LoVo (cell line): ENCODE results near the gene DHCR7.

Experiments
- DNase-seq: peaks from one replicate; pipeline ENCODE4 v3.0.0-alpha.2; 2016; ENCODE audit warnings: low spot score

DHCR7 gene

GRCh38 chr11:71408826-71409225 lies 39.4 kb downstream of the DHCR7 start:
- DNase-seq, result no peak

- no peak for DNase-seq
Observed at GRCh38 chr11:71407356-71407755, 40.8 kb downstream of the DHCR7 start.

GRCh38 chr11:71406681-71407080 lies 41.5 kb downstream of the DHCR7 start:
- DNase-seq, result no peak

GRCh38 chr11:71404209-71404608 lies 44.0 kb downstream of the DHCR7 start:
- DNase-seq, result no peak

- DNase-seq, result no peak
Observed at GRCh38 chr11:71402878-71403277, 45.3 kb downstream of the DHCR7 start.

GRCh38 chr11:71400216-71400615 lies 48.0 kb downstream of the DHCR7 start:
- no peak for DNase-seq

GRCh38 chr11:71399341-71399740 lies 48.9 kb downstream of the DHCR7 start:
- no peak for DNase-seq

GRCh38 chr11:71397961-71398360 lies 50.2 kb downstream of the DHCR7 start:
- DNase-seq, result no peak

GRCh38 chr11:71397331-71397860 lies 50.8 kb downstream of the DHCR7 start:
- DNase-seq, result no peak

- peak; percentile 27 for DNase-seq
Observed at GRCh38 chr11:71396548-71397123, 51.6 kb downstream of the DHCR7 start.

- no peak for DNase-seq
Observed at GRCh38 chr11:71395774-71396173, 52.4 kb downstream of the DHCR7 start.

- DNase-seq, result no peak
Observed at GRCh38 chr11:71395263-71395560, 53.0 kb downstream of the DHCR7 start.

GRCh38 chr11:71393283-71393682 lies 54.9 kb downstream of the DHCR7 start:
- DNase-seq, result no peak

- DNase-seq, result no peak
Observed at GRCh38 chr11:71391796-71392195, 56.4 kb downstream of the DHCR7 start.

GRCh38 chr11:71391352-71391751 lies 56.8 kb downstream of the DHCR7 start:
- no peak for DNase-seq

- no peak for DNase-seq
Observed at GRCh38 chr11:71388637-71389235, 59.5 kb downstream of the DHCR7 start.

- no peak for DNase-seq
Observed at GRCh38 chr11:71387784-71388636, 60.2 kb downstream of the DHCR7 start.

- DNase-seq, result no peak
Observed at GRCh38 chr11:71387200-71387599, 61.0 kb downstream of the DHCR7 start.

- DNase-seq, result no peak
Observed at GRCh38 chr11:71386202-71386601, 62.0 kb downstream of the DHCR7 start.

- DNase-seq, result no peak
Observed at GRCh38 chr11:71385091-71385490, 63.1 kb downstream of the DHCR7 start.

GRCh38 chr11:71384561-71384960 lies 63.6 kb downstream of the DHCR7 start:
- DNase-seq, result no peak
